Measurements from ENCODE around the gene PRPH. TPM values are rescaled to one million over a fixed set of nuclear protein-coding genes. Genes with fewer than 3 reads are reported as not detected.
A peak's percentile ranks its signal among the peaks of the same experiment; 100 is the strongest.

Gene PRPH
- total and polyA plus RNA-seq, 2 of the 13 experiments (the other 11 are each of a cell fraction or from before 2014, with no cell fraction given): 0.12 TPM; not detected in 1

- no peak for FAIRE-seq
- Histone ChIP-seq H3K27me3 (ENCODE audit: control insufficient read depth in 1 of 2, insufficient read depth in 2 of 2, low read length in 2 of 2) (peaks cover 5 to 13% of the 10 kb centered on the region in 2 experiments; a peak in 4 of 5 replicates), H3K36me3 (replicated peaks in 1 of 2; ENCODE audit: control insufficient read depth in 1 of 2, insufficient read depth in 2 of 2, low read length in 2 of 2) (peaks cover 2 to 7% of the 10 kb centered on the region in 2 experiments), H3K79me2 (ENCODE audit: insufficient read depth, low read length) (no peaks in the 10 kb centered on the region), H3K9ac (ENCODE audit: insufficient read depth, low read depth, low read length) (no peak overlapping the region), H3K27ac (ENCODE audit: extremely low read length, insufficient read depth, low read length) (no peak overlapping the region), H3K4me3 (replicated peaks in 1 of 3; ENCODE audit: insufficient read depth in 1 of 3, low read depth in 2 of 3, low read length in 3 of 3) (no peak overlapping the region), H2AFZ (ENCODE audit: low read length) (no peak overlapping the region), H3K4me2 (ENCODE audit: low read depth, low read length) (no peak overlapping the region), H3K9me3 (ENCODE audit: low read length) (no peaks in the 10 kb centered on the region), H4K20me1 (ENCODE audit: insufficient read depth, low read length) (peaks cover 14% of the 10 kb centered on the region; the same call in 1 of the 2 replicates), H3K4me1 (ENCODE audit: insufficient read depth, low read length) (peaks cover 35% of the 10 kb centered on the region)
- WGBS (ENCODE audit: low lambda C conversion rate): 46% methylated on average over 5 of the region's 7 CpGs
- intact Hi-C loops (cut with micrococcal nuclease; ENCODE audit: unreplicated experiment): no loop called here
- in situ Hi-C loops (cut with HindIII; ENCODE audit: extremely low pct_ligation_motif_present, low pct_unique_long_range_greater_than_20kb): no loop called here
- no peak for TF ChIP-seq ZNF775 (CRISPR knock-in tag; IDR thresholded peaks at IDR 0.05; ENCODE audit: borderline replicate concordance)
- no peak for TF ChIP-seq ZNF773 (CRISPR knock-in tag; IDR thresholded peaks at IDR 0.05; ENCODE audit: borderline replicate concordance)
- TF ChIP-seq BCL6 (CRISPR knock-in tag; IDR thresholded peaks at IDR 0.05): no peak
- BruUV-seq (replicated peaks): no TSS peak
- ChIA-PET CTCF (ENCODE audit: low intra/inter-chr PET ratio, low total read pairs) (no interaction called here), POLR2A (interaction anchor here (7.0 kb wide), 1 partner anchor 11 kb away, joined by 56 read pairs; no protein-coding TSS in a partner anchor)
- no peak for DNase-seq (ENCODE audit: low spot score)
- ATAC-seq: peak; percentile 8
Observed at GRCh38 chr12:49277466-49277865, 17.5 kb upstream of the PRPH start.

GRCh38 chr12:49279706-49280159 lies 15.2 kb upstream of the PRPH start:
- no peaks in the 10 kb centered on the region for H3K79me2 ChIP-seq (ENCODE audit: insufficient read depth, low read length)
- H3K9ac ChIP-seq (ENCODE audit: insufficient read depth, low read depth, low read length): no peak overlapping the region
- no peak overlapping the region for H2AFZ ChIP-seq (ENCODE audit: low read length)
- no TSS peak for BruUV-seq (replicated peaks)
- intact Hi-C loops (cut with micrococcal nuclease; ENCODE audit: unreplicated experiment) (no loop called here), in situ Hi-C loops (cut with HindIII; ENCODE audit: extremely low pct_ligation_motif_present, low pct_unique_long_range_greater_than_20kb) (loop anchor here (10.0 kb wide), 1 partner anchor 65 kb away; the partner anchor contains the start of gene DNAJC22)
- POLR2A ChIA-PET: interaction anchor here (0.8 to 7.0 kb wide), 6 partner anchors 10 to 68 kb away, joined by 3 to 56 read pairs (median 4); partner anchors contain the start of genes PRPH and TROAP
- no peaks in the 10 kb centered on the region for H3K36me3 ChIP-seq (replicated peaks in 1 of 2; ENCODE audit: control insufficient read depth in 1 of 2, insufficient read depth in 2 of 2, low read length in 2 of 2)
- H3K4me1 ChIP-seq (ENCODE audit: insufficient read depth, low read length): peaks cover 49% of the 10 kb centered on the region
- H3K9me3 ChIP-seq (ENCODE audit: low read length): no peaks in the 10 kb centered on the region
- FAIRE-seq (peak; percentile 28), ATAC-seq (peak; percentile 24), DNase-seq (ENCODE audit: low spot score) (peak; percentile 56)
- CTCF ChIA-PET (ENCODE audit: low intra/inter-chr PET ratio, low total read pairs): no interaction called here
- peaks cover 7% of the 10 kb centered on the region; the same call in 1 of the 2 replicates for H4K20me1 ChIP-seq (ENCODE audit: insufficient read depth, low read length)
- H3K27me3 ChIP-seq (ENCODE audit: control insufficient read depth in 1 of 2, insufficient read depth in 2 of 2, low read length in 2 of 2): peaks cover 5 to 28% of the 10 kb centered on the region in 2 experiments; a peak in 4 of 5 replicates
- WGBS (ENCODE audit: low lambda C conversion rate): 4% methylated on average over 7 of the region's 7 CpGs
- no peak overlapping the region for H3K27ac ChIP-seq (ENCODE audit: extremely low read length, insufficient read depth, low read length)
- peak overlapping the region in 2 of 3 experiments; percentile 8 to 18; a peak in 1 of 6 replicates for H3K4me3 ChIP-seq (replicated peaks in 1 of 3; ENCODE audit: insufficient read depth in 1 of 3, low read depth in 2 of 3, low read length in 3 of 3)
- peak overlapping the region; percentile 59 for H3K4me2 ChIP-seq (ENCODE audit: low read depth, low read length)
- TF ChIP-seq HDAC1 (CRISPR knock-in tag; IDR thresholded peaks at IDR 0.05): 0 out of 2 replicates have a peak, but pooled peaks have one; percentile 51
- TF ChIP-seq EP300 (IDR thresholded peaks at IDR 0.05; ENCODE audit: low read depth in 2 of 2, low read length in 2 of 2): no peak
- 0 out of 2 replicates have a peak, but pooled peaks have one; percentile 18 for TF ChIP-seq EP300 (CRISPR knock-in tag; IDR thresholded peaks at IDR 0.05; ENCODE audit: borderline replicate concordance)
- TF ChIP-seq NR3C1 (CRISPR knock-in tag; IDR thresholded peaks at IDR 0.05): no peak
- peak; percentile 32; the same call in 1 of the 2 replicates for TF ChIP-seq ATF2 (CRISPR knock-in tag; IDR thresholded peaks at IDR 0.05)
- TF ChIP-seq CEBPG (CRISPR knock-in tag; IDR thresholded peaks at IDR 0.05): peak; percentile 22; the same call in 1 of the 2 replicates
- TF ChIP-seq SSRP1 (CRISPR knock-in tag; IDR thresholded peaks at IDR 0.05): no peak
- no peak for TF ChIP-seq KLF16 (CRISPR knock-in tag; IDR thresholded peaks at IDR 0.05)
- 0 out of 2 replicates have a peak, but pooled peaks have one; percentile 11 for TF ChIP-seq PATZ1 (CRISPR knock-in tag; IDR thresholded peaks at IDR 0.05)
- TF ChIP-seq CREB3 (CRISPR knock-in tag; IDR thresholded peaks at IDR 0.05): no peak
- TF ChIP-seq PHB2 (IDR thresholded peaks at IDR 0.05; ENCODE audit: partially characterized antibody): no peak

Measured in HepG2 (cell line).